OCI-LY7 (cell line): ENCODE measurements around the gene PEMT. TPM values are rescaled to one million over a fixed set of nuclear protein-coding genes. Genes with fewer than 3 reads are reported as not detected.

Experiments
- BruUV-seq: library from RNA; stranded (reverse); fragments of 400-500 nt; replicated peaks from 2 replicates; lab custom pipeline; 2021; lab: Mats Ljungman, UMichigan
- CTCF ChIA-PET: fragments of 300-600 bp; sonication (Branson Sonifier 250); formaldehyde crosslinking; loops from one replicate; lab custom pipeline; 2022; ENCODE audit warnings: antibody characterized with exemption; ENCODE audit not compliant: unreplicated experiment; lab: Charles Lee
- POLR2A ChIA-PET: fragments of 300-600 bp; sonication (Branson Sonifier 250); formaldehyde crosslinking; loops from one replicate; lab custom pipeline; 2022; ENCODE audit warnings: antibody characterized with exemption; lab: Charles Lee
- DNase-seq: peaks from one replicate; pipeline ENCODE4 v3.0.0-alpha.2; 2015; ENCODE audit warnings: low spot score
- H2AFZ ChIP-seq: fragments of 200-600 bp; sonication (generic), shearing (Covaris generic); 2 replicates; pipeline ENCODE4 v1.6.1; 2014; ENCODE audit warnings: mild to moderate bottlenecking, antibody characterized with exemption, low read length, moderate library complexity
- H3K27ac ChIP-seq: fragments of 200-600 bp; sonication (generic); 2 replicates; pipeline ENCODE4 v1.5.1; 2014; ENCODE audit warnings: mixed run types, low read depth, mild to moderate bottlenecking, moderate library complexity, low read length, inconsistent platforms; ENCODE audit not compliant: poor library complexity, severe bottlenecking
- H3K36me3 ChIP-seq: fragments of 200-600 bp; sonication (generic); 2 replicates; pipeline ENCODE4 v1.6.1; 2014; ENCODE audit warnings: mild to moderate bottlenecking, antibody characterized with exemption, low read length, moderate library complexity, mixed read lengths; ENCODE audit not compliant: insufficient read depth
- H3K4me1 ChIP-seq: fragments of 200-600 bp; sonication (generic); 2 replicates; pipeline ENCODE4 v1.5.1; 2014; ENCODE audit warnings: mild to moderate bottlenecking, low read length; ENCODE audit not compliant: insufficient read depth, poor library complexity, severe bottlenecking
- H3K4me2 ChIP-seq: fragments of 200-600 bp; sonication (generic); 2 replicates; pipeline ENCODE4 v1.6.1; 2014; ENCODE audit warnings: mild to moderate bottlenecking, low read length
- H3K4me3 ChIP-seq: fragments of 200-600 bp; sonication (generic); 2 replicates; pipeline ENCODE4 v1.5.1; 2014; ENCODE audit warnings: mild to moderate bottlenecking, low read depth, low read length; ENCODE audit not compliant: poor library complexity, severe bottlenecking
- H3K79me2 ChIP-seq: fragments of 200-600 bp; sonication (generic); 2 replicates; pipeline ENCODE4 v1.6.1; 2016; ENCODE audit warnings: low read depth, mild to moderate bottlenecking, low read length, moderate library complexity, mixed read lengths; ENCODE audit not compliant: insufficient read depth
- H3K9me2 ChIP-seq: fragments of 200-600 bp; sonication (generic); 2 replicates; pipeline ENCODE4 v1.6.1; 2016; ENCODE audit warnings: mild to moderate bottlenecking, low read length, mixed read lengths; ENCODE audit not compliant: insufficient read depth
- H3K9me3 ChIP-seq: fragments of 200-600 bp; sonication (generic); 2 replicates; pipeline ENCODE4 v1.6.1; 2014; ENCODE audit warnings: mild to moderate bottlenecking, mixed run types, low read length, mixed read lengths
- H4K20me1 ChIP-seq: fragments of 200-600 bp; sonication (generic); 2 replicates; pipeline ENCODE4 v1.6.1; 2014; ENCODE audit warnings: mild to moderate bottlenecking, antibody characterized with exemption, low read length, moderate library complexity, mixed read lengths; ENCODE audit not compliant: insufficient read depth
- CTCF ChIP-seq: fragments of 200-600 bp; sonication (generic); conservative IDR thresholded peaks from 2 replicates; pipeline ENCODE4 v1.5.1; 2014; ENCODE audit warnings: mild to moderate bottlenecking, antibody characterized with exemption, low read length, moderate library complexity, mixed read lengths
- EZH2phosphoT487 ChIP-seq: fragments of 200-600 bp; sonication (generic); IDR thresholded peaks from 2 replicates; pipeline ENCODE4 v1.6.1; 2018; ENCODE audit warnings: low read depth, borderline replicate concordance, mild to moderate bottlenecking, mixed run types, antibody characterized with exemption, low read length, moderate library complexity, mixed read lengths
- intact Hi-C: fragments of 100-400 bp; cut with micrococcal nuclease; formaldehyde crosslinking; loops from one replicate; pipeline ENCODE4 v1.10.0; 2022; ENCODE audit not compliant: unreplicated experiment
- total RNA-seq, 2 experiments: library from RNA; depleted of rRNA in 1 of 2; stranded (reverse); fragments of >200 nt in 1 of 2; shearing (Covaris generic) in 1 of 2; gene quantifications; 2 replicates each; pipeline ENCODE4 v1.2.3, GENCODE V29; 2014 to 2022

Gene PEMT
- total RNA-seq, 2 experiments from 2014 or later = 27.3 to 53.5 TPM

GRCh38 chr17:17519886-17520285, 71.6 kb downstream of the PEMT start:
- Histone ChIP-seq H3K36me3 (no peaks in the 10 kb centered on the region), H3K79me2 (no peaks in the 10 kb centered on the region), H2AFZ (no peak overlapping the region), H3K9me2 (no peaks in the 10 kb centered on the region), H3K9me3 (no peaks in the 10 kb centered on the region), H3K27ac (no peak overlapping the region), H3K4me2 (no peak overlapping the region), H3K4me1 (no peaks in the 10 kb centered on the region), H3K4me3 (no peak overlapping the region), H4K20me1 (no peaks in the 10 kb centered on the region; the same call in 1 of the 2 replicates)
- ChIA-PET POLR2A (interaction anchor here (1.0 kb wide), 1 partner anchor 24 kb away, joined by 5 read pairs; no protein-coding TSS in a partner anchor), CTCF (interaction anchor here (0.6 kb wide), 1 partner anchor 18 kb away, joined by 13 read pairs; no protein-coding TSS in a partner anchor)
- BruUV-seq = no TSS peak
- intact Hi-C loops = no loop called here
- DNase-seq = no peak
- TF ChIP-seq EZH2phosphoT487 = no peak
- no peak for TF ChIP-seq CTCF

DNA sequence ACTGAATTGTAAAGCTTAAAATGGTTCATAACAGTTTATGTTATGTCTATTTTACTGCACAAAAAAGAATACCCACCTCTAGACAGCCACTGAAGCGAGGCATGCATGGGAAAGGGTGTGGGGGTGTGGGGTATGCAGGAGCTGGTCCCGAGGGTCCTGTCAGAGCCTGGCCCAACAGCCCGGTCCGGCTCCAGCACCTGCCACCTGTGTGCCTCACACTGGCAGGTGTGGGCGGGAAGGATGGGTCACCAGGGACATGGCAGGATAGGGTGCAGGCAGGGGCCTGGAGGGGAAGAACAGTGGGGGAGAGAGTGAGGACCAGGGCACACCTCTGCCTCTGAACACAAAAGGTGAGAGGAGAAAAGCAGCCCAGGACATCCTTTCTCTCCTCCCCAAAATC, 72.6 kb downstream of the PEMT start:
- intact Hi-C loops = no loop called here
- BruUV-seq = no TSS peak
- H3K9me2 ChIP-seq = no peaks in the 10 kb centered on the region
- CTCF ChIA-PET = no interaction called here
- no peak for TF ChIP-seq CTCF
- no peak for TF ChIP-seq EZH2phosphoT487
- H4K20me1 ChIP-seq = no peaks in the 10 kb centered on the region; the same call in 1 of the 2 replicates
- H3K79me2 ChIP-seq = no peaks in the 10 kb centered on the region
- H2AFZ ChIP-seq = no peak overlapping the region
- POLR2A ChIA-PET = interaction anchor here (1.0 kb wide), 1 partner anchor 25 kb away, joined by 5 read pairs; no protein-coding TSS in a partner anchor
- no peak overlapping the region for H3K27ac ChIP-seq
- no peak overlapping the region for H3K4me3 ChIP-seq
- H3K4me1 ChIP-seq = no peaks in the 10 kb centered on the region
- no peak for DNase-seq
- no peaks in the 10 kb centered on the region for H3K36me3 ChIP-seq
- no peaks in the 10 kb centered on the region for H3K9me3 ChIP-seq
- no peak overlapping the region for H3K4me2 ChIP-seq

DNA sequence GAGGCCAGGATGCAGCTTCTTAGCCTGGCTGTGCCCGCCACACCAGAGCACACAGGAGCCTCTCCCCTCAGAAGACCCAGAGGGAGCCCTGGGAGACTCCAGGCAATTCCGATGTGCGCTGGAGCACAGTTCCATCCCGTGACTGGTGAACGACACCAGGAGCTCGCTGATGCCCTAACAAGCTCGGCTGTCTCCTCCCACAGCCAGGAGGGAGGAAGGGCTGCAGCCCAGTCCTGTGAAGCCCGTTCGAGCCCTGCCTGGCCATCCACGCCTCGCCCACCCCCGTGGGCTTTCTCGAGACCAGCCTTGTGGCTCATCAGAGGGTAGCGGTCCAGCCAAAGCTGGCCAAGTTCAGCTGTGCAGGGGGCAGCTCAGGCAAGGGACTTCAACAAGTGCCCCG, 73.5 kb downstream of the PEMT start:
- H3K79me2 ChIP-seq = no peaks in the 10 kb centered on the region
- DNase-seq = no peak
- TF ChIP-seq CTCF = no peak
- TF ChIP-seq EZH2phosphoT487 = no peak
- intact Hi-C loops = no loop called here
- H4K20me1 ChIP-seq = no peaks in the 10 kb centered on the region; the same call in 1 of the 2 replicates
- H3K9me3 ChIP-seq = no peaks in the 10 kb centered on the region
- no peak overlapping the region for H3K27ac ChIP-seq
- H3K9me2 ChIP-seq = no peaks in the 10 kb centered on the region
- no peaks in the 10 kb centered on the region for H3K36me3 ChIP-seq
- BruUV-seq = no TSS peak
- CTCF ChIA-PET = no interaction called here
- POLR2A ChIA-PET = no interaction called here
- H3K4me2 ChIP-seq = no peak overlapping the region
- no peak overlapping the region for H2AFZ ChIP-seq
- H3K4me1 ChIP-seq = no peaks in the 10 kb centered on the region
- H3K4me3 ChIP-seq = no peak overlapping the region
